Fibroblast of skin of right quadriceps (primary cell): Measurements from ENCODE around the gene QRFP.

Experiments used
- DNase-seq: peaks from one replicate; pipeline ENCODE4 v3.0.0-alpha.2; 2013

QRFP gene

DNA sequence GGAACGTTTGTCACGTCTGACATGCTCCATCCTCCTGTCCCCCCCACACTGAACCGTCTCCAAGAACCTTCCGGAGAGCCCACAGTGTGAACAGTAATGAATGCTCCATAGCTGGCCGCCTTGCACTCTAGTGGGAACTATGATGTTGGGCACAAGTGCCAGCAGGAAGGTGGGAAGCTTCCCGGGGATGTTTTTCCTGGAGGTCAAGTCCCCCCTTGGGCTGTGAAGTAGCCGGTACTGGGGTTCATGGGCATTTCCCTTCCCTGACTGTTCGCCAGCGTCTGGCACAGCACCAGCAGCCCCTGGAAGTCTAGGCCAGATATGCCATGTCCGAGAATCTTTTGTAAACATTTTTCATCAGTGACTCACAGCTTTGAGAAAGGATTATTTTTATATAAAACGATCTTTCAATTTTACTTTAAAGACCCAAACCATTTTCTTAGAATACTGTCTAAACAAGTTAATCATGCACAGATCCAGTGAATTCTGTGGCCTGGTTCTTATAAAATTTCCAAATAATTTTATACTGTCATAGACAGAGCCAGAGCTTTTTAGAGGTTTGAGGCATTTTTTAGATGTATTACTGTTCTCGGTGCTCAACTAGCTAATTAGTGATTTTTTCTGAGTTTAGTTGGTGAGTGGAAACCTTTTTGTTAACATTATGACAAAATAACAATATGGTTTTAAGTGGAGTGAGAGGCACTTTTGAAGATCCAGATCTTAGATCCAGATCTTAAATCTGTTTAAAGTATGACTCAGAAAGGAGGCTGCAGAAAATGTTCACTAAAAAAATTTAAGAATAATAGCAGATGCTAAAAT, 49.9 kb downstream of the QRFP start:
- DNase-seq = peak; percentile 79

GRCh38 chr9:130845901-130846481, 50.6 kb downstream of the QRFP start:
- DNase-seq = peak; percentile 83

GRCh38 chr9:130845254-130845653, 51.4 kb downstream of the QRFP start:
- DNase-seq = no peak

- DNase-seq = no peak
Measured at GRCh38 chr9:130844044-130844451, 52.6 kb downstream of the QRFP start.

DNA sequence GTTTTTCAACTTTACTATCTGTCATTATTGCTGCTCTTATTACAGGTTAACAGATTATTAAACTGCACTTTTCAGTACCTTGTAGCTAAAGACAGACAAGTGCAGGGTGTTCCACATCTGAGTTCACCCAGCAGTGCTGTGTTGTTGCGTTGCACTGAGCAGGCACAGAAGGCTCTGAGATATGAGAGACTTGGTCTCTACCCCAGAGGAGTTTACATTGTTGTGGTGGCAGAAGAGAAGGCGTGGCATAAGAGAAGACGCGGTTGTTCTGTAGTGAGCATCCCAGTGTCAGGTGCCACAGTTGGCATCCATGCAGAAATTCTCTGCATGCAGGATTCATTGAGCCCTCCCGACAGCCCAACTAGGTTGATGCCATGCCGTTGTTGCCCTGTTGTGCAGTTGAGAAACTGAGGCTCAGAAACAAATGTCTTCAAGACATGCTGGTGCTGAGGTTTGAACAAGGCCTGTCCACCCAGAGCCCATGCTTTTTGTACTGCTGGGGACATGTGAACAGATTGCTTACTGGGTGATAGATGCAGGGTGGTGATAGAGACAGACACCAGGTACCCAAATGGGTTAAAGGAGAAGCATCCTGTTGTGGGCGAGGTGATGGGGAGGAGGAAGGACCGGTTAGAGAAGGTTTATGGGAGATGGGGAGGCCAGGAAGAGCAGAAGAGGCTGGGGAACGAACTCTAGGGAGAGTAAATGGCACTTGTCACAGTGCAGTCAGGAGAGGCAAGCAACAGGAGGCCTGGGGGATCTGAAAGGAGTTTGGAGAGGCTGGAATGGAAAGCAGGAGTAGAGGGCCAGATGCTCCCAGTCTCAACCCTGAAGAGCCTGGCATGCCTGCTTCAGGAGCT, 53.3 kb downstream of the QRFP start:
- no peak for DNase-seq
